DND-41 (cell line): ENCODE results near the gene STARD8.

Experiments
- ATAC-seq: fragments of 200-7000 bp; cut with Tn5 transposase; 3 replicates; pipeline ENCODE4 v1.9.1; 2021; ENCODE audit warnings: low read depth; ENCODE audit not compliant: insufficient read depth
- DNase-seq: peaks from one replicate; pipeline ENCODE4 v3.0.0-alpha.2; 2020
- H2AFZ ChIP-seq: 2 replicates; pipeline ENCODE4 v1.6.0; 2012; ENCODE audit warnings: low read depth, low read length
- H3K27ac ChIP-seq: 2 replicates; pipeline ENCODE4 v1.5.1; 2012; ENCODE audit warnings: low read length, inconsistent platforms
- H3K27me3 ChIP-seq: fragments of 200-600 bp; sonication (generic); 2 replicates; pipeline ENCODE4 v1.6.0; 2012; ENCODE audit warnings: low read length, mild to moderate bottlenecking, inconsistent platforms; ENCODE audit not compliant: insufficient read depth, poor library complexity
- H3K36me3 ChIP-seq: 2 replicates; pipeline ENCODE4 v1.5.1; 2012; ENCODE audit warnings: low read length, inconsistent platforms; ENCODE audit not compliant: insufficient read depth
- H3K4me1 ChIP-seq: 2 replicates; pipeline ENCODE4 v1.5.1; 2012; ENCODE audit warnings: mild to moderate bottlenecking, low read length; ENCODE audit not compliant: insufficient read depth
- H3K4me2 ChIP-seq: 2 replicates; pipeline ENCODE4 v1.6.0; 2012; ENCODE audit warnings: mild to moderate bottlenecking, moderate library complexity, low read length, inconsistent platforms; ENCODE audit not compliant: insufficient read depth
- H3K4me3 ChIP-seq, 2 experiments: fragments of 200-600 bp in 1 of 2; shearing (Covaris generic) in 1 of 2; 2 replicates each; pipeline ENCODE4 v1.5.1; 2012 to 2016; ENCODE audit warnings: inconsistent platforms in 2 of 2, low read length in 2 of 2, mild to moderate bottlenecking in 2 of 2, low read depth in 1 of 2, moderate library complexity in 1 of 2
- H3K79me2 ChIP-seq: 2 replicates; pipeline ENCODE4 v1.6.0; 2012; ENCODE audit warnings: low read length, inconsistent platforms; ENCODE audit not compliant: insufficient read depth
- H3K9ac ChIP-seq: 2 replicates; pipeline ENCODE4 v1.6.0; 2012; ENCODE audit warnings: low read depth, mild to moderate bottlenecking, inconsistent platforms, low read length, moderate library complexity
- H3K9me3 ChIP-seq: 2 replicates; pipeline ENCODE4 v1.5.1; 2012; ENCODE audit warnings: low read length, moderate library complexity, mild to moderate bottlenecking, inconsistent platforms; ENCODE audit not compliant: insufficient read depth, severe bottlenecking
- H4K20me1 ChIP-seq: 2 replicates; pipeline ENCODE4 v1.6.0; 2012; ENCODE audit warnings: low read length; ENCODE audit not compliant: insufficient read depth
- EZH2 ChIP-seq: IDR thresholded peaks from 3 replicates; pipeline ENCODE4 v1.6.1; 2012; ENCODE audit warnings: borderline replicate concordance, low read depth, mild to moderate bottlenecking, moderate library complexity, low read length, inconsistent platforms; ENCODE audit not compliant: severe bottlenecking
- TF ChIP-seq, protein P1 (sequence below): IDR thresholded peaks from 2 replicates; pipeline ENCODE4 v1.5.1; 2012; ENCODE audit warnings: borderline replicate concordance, low read length, moderate library complexity, mild to moderate bottlenecking; ENCODE audit not compliant: poor library complexity, severe bottlenecking; ENCODE audit errors: extremely low read depth

Gene STARD8

DNA sequence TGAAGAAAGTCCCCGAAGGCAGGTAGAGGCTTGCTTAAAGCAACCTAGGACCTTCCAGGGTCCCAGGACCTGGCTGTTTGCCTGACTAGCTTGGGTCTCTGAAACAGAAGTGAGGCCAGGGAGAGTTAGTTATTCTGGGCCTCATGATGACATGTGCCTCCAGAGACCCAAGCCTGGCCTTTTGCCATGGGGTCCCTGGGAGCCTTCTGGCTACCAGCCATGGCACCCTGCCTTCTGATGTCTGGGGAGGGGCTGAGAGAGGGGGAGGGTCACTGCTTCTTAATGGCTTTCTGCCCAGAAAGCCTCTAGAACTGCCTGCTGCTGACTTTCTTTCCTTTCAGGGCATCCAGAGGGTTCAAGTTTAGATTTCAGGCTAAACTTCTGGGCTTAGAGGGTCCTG is 1.0 kb upstream of the STARD8 start:
- Histone ChIP-seq H2AFZ (no peak overlapping the region), H3K27me3 (no peaks in the 10 kb centered on the region), H3K27ac (no peak overlapping the region), H3K4me2 (no peak overlapping the region), H3K9ac (no peak overlapping the region), H3K36me3 (no peaks in the 10 kb centered on the region), H4K20me1 (no peaks in the 10 kb centered on the region), H3K9me3 (no peaks in the 10 kb centered on the region), H3K4me3 (no peak overlapping the region), H3K79me2 (no peaks in the 10 kb centered on the region), H3K4me1 (no peaks in the 10 kb centered on the region)
- TF ChIP-seq, protein P1, sequence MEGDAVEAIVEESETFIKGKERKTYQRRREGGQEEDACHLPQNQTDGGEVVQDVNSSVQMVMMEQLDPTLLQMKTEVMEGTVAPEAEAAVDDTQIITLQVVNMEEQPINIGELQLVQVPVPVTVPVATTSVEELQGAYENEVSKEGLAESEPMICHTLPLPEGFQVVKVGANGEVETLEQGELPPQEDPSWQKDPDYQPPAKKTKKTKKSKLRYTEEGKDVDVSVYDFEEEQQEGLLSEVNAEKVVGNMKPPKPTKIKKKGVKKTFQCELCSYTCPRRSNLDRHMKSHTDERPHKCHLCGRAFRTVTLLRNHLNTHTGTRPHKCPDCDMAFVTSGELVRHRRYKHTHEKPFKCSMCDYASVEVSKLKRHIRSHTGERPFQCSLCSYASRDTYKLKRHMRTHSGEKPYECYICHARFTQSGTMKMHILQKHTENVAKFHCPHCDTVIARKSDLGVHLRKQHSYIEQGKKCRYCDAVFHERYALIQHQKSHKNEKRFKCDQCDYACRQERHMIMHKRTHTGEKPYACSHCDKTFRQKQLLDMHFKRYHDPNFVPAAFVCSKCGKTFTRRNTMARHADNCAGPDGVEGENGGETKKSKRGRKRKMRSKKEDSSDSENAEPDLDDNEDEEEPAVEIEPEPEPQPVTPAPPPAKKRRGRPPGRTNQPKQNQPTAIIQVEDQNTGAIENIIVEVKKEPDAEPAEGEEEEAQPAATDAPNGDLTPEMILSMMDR, result no peak
- no peak for TF ChIP-seq EZH2
- DNase-seq (no peak), ATAC-seq (no peak)

DNA sequence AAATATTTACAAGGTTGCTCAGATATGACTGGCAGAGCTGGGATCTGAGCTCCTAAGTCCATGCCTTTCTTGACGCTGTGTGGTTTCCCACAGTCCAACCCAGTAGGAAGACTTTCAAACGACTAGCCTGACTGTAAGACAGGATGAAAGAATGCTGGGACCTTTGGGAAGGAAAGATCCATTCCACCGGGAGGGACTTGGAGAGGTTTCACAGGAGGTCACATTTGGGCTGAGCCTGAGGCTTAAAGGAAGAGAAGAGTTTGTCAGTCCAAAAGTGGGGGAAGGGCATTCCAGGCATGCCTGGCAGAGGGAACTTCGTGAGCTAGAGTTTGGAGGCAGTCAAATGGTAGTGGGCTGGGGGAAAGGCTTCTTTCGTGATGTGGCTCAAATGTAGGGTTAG is 1.5 kb downstream of the STARD8 start:
- H3K9ac ChIP-seq, result no peak overlapping the region
- no peak overlapping the region for H3K4me2 ChIP-seq
- H3K79me2 ChIP-seq, result no peaks in the 10 kb centered on the region
- H3K27me3 ChIP-seq, result no peaks in the 10 kb centered on the region
- no peak overlapping the region for H2AFZ ChIP-seq
- no peak overlapping the region for H3K27ac ChIP-seq
- no peaks in the 10 kb centered on the region for H3K9me3 ChIP-seq
- no peak for TF ChIP-seq EZH2
- TF ChIP-seq, protein P1, result no peak
- H3K4me3 ChIP-seq, result no peak overlapping the region
- H3K4me1 ChIP-seq, result no peaks in the 10 kb centered on the region
- H4K20me1 ChIP-seq, result no peaks in the 10 kb centered on the region
- no peak for DNase-seq
- no peak for ATAC-seq
- H3K36me3 ChIP-seq, result no peaks in the 10 kb centered on the region

DNA sequence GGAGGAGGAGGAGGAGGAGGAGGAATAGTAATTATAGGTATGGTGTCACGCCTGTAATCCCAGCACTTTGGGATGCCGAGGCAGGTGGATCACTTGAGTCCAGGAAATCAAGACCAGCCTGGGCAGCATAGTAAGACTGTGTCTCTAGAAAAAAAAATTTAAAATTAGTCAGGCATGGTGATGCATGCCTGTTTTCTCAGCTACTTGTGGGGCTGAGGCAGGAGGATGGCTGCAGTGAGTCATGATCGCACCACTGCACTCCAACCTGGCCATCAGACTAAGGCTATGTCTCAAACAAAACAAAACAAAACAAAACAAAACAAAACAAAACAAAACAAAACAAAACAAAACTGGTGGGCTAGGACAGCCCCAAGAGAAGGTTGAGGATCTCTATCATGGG is 3.0 kb downstream of the STARD8 start:
- DNase-seq, result no peak
- Histone ChIP-seq H3K79me2 (no peaks in the 10 kb centered on the region), H3K27ac (no peak overlapping the region), H3K9ac (no peak overlapping the region), H4K20me1 (no peaks in the 10 kb centered on the region), H3K27me3 (no peaks in the 10 kb centered on the region), H3K4me2 (no peak overlapping the region), H3K4me1 (no peaks in the 10 kb centered on the region), H3K4me3 (no peak overlapping the region), H2AFZ (no peak overlapping the region), H3K9me3 (no peaks in the 10 kb centered on the region), H3K36me3 (no peaks in the 10 kb centered on the region)
- TF ChIP-seq EZH2, result no peak
- TF ChIP-seq, protein P1, result no peak
- ATAC-seq, result no peak

DNA sequence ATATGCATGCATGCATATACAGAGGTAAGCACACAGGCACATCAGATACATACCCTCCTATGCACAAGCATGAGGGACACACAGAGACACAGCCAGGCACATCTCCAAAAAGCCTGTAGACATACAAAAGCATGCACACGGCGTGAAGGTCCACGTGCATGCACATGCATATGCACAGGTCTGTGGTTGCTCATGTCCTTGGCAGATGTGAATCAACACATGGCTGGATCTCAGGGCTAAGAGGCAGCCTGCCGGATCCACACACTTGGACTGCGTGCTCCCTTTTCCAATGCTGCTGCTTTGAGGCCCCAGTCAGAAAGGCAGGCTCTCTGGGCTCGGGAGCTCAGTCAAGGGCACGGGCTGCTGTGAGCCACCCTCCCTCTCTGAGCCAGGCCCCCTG is 3.6 kb downstream of the STARD8 start:
- no peak overlapping the region for H3K4me3 ChIP-seq
- no peaks in the 10 kb centered on the region for H4K20me1 ChIP-seq
- H3K36me3 ChIP-seq, result no peaks in the 10 kb centered on the region
- no peak overlapping the region for H3K27ac ChIP-seq
- H3K9ac ChIP-seq, result no peak overlapping the region
- ATAC-seq (no peak), DNase-seq (no peak)
- H2AFZ ChIP-seq, result no peak overlapping the region
- no peaks in the 10 kb centered on the region for H3K27me3 ChIP-seq
- TF ChIP-seq, protein P1, result no peak
- TF ChIP-seq EZH2, result no peak
- no peak overlapping the region for H3K4me2 ChIP-seq
- H3K9me3 ChIP-seq, result no peaks in the 10 kb centered on the region
- H3K4me1 ChIP-seq, result no peaks in the 10 kb centered on the region
- no peaks in the 10 kb centered on the region for H3K79me2 ChIP-seq
